HCT116 (cell line): ENCODE data around the gene XYLT1. TPM values are rescaled to one million over a fixed set of nuclear protein-coding genes. Genes with fewer than 3 reads are reported as not detected.

Source experiments
- ATAC-seq: fragments of 200-7000 bp; cut with Tn5 transposase; 2 replicates; pipeline ENCODE4 v1.9.1; 2020; ENCODE audit warnings: mild to moderate bottlenecking, moderate library complexity
- BruUV-seq: library from RNA; stranded (reverse); fragments of 400-500 nt; replicated peaks from 2 replicates; lab custom pipeline; 2021; lab: Mats Ljungman, UMichigan
- CTCF ChIA-PET: fragments of 300-600 bp; sonication (Branson Sonifier 250); formaldehyde crosslinking; loops from one replicate; lab custom pipeline; 2021; ENCODE audit warnings: antibody characterized with exemption; lab: Charles Lee
- POLR2A ChIA-PET: fragments of 300-600, 350-600 bp; sonication (Branson Sonifier 250); formaldehyde crosslinking; loops from one replicate; lab custom pipeline; 2021; ENCODE audit warnings: antibody characterized with exemption; lab: Charles Lee
- RAD21 ChIA-PET, 2 experiments: fragments of 300-600 bp; sonication (Branson Sonifier 250); formaldehyde crosslinking; loops; one replicate each; lab custom pipeline; 2023; ENCODE audit warnings: low total read pairs in 2 of 2; ENCODE audit not compliant: uncharacterized antibody in 2 of 2, unreplicated experiment in 2 of 2, low non-redundant PET in 1 of 2; lab: Charles Lee
- DNase-seq: peaks from one replicate; pipeline ENCODE4 v3.0.0-alpha.2; 2010; ENCODE audit warnings: low read depth, low spot score
- H2AFZ ChIP-seq: fragments of 200-600 bp; shearing (Covaris generic), sonication (generic); 2 replicates; pipeline ENCODE4 v1.6.1; 2017; ENCODE audit warnings: low read depth, mixed run types, mixed read lengths, antibody characterized with exemption, low read length; ENCODE audit not compliant: poor library complexity, severe bottlenecking
- H3K27ac ChIP-seq: 2 replicates; pipeline ENCODE4 v1.5.1; 2012; ENCODE audit warnings: low read depth, low read length
- H3K27me3 ChIP-seq: fragments of 200-600 bp; sonication (generic); 2 replicates; pipeline ENCODE4 v1.6.1; 2016; ENCODE audit warnings: mixed run types, low read length, mixed read lengths; ENCODE audit not compliant: insufficient read depth
- H3K36me3 ChIP-seq, 2 experiments: fragments of 200-500 bp in 1 of 2; fragments of 200-600 bp in 1 of 2; sonication (Bioruptor generic) in 1 of 2; sonication (generic) in 1 of 2; 2 replicates each; pipeline versions ENCODE4 v1.5.1 to v1.6.1; 2014 to 2016; ENCODE audit warnings: low read length in 2 of 2, inconsistent platforms in 1 of 2, mixed read lengths in 1 of 2, mixed run types in 1 of 2; ENCODE audit not compliant: insufficient read depth in 2 of 2, control insufficient read depth in 1 of 2
- H3K4me1 ChIP-seq, 2 experiments: fragments of 200-600 bp in 1 of 2; sonication (generic) in 1 of 2; 2 replicates each; pipeline versions ENCODE4 v1.5.1 to v1.6.1; 2012 to 2017; ENCODE audit warnings: low read length in 2 of 2, inconsistent platforms in 1 of 2, mild to moderate bottlenecking in 1 of 2, mixed read lengths in 1 of 2, mixed run types in 1 of 2, moderate library complexity in 1 of 2; ENCODE audit not compliant: insufficient read depth in 2 of 2, control insufficient read depth in 1 of 2
- H3K4me2 ChIP-seq: fragments of 200-600 bp; sonication (generic); 2 replicates; pipeline ENCODE4 v1.6.1; 2017; ENCODE audit warnings: mixed run types, low read length, mixed read lengths
- H3K4me3 ChIP-seq, 2 experiments: fragments of 200-600 bp in 1 of 2; sonication (generic) in 1 of 2; replicated peaks in 1 of 2; 2 replicates each; pipeline ENCODE4 v1.5.1; 2011 to 2016; ENCODE audit warnings: low read length in 2 of 2, control low read depth in 1 of 2, low read depth in 1 of 2, mild to moderate bottlenecking in 1 of 2, mixed read lengths in 1 of 2, mixed run types in 1 of 2
- H3K79me2 ChIP-seq: fragments of 200-600 bp; sonication (generic); 2 replicates; pipeline ENCODE4 v1.6.1; 2017; ENCODE audit warnings: mild to moderate bottlenecking, mixed run types, low read length, moderate library complexity, mixed read lengths; ENCODE audit not compliant: insufficient read depth
- H3K9ac ChIP-seq: fragments of 200-600 bp; sonication (generic); 2 replicates; pipeline ENCODE4 v1.6.1; 2016; ENCODE audit warnings: low read length, mixed read lengths
- H3K9me2 ChIP-seq: fragments of 200-600 bp; sonication (generic), shearing (Covaris generic); 2 replicates; pipeline ENCODE4 v1.6.1; 2017; ENCODE audit warnings: mixed run types, mild to moderate bottlenecking, moderate library complexity; ENCODE audit not compliant: insufficient read depth
- H3K9me3 ChIP-seq, 2 experiments: fragments of 200-500 bp in 1 of 2; fragments of 200-600 bp in 1 of 2; sonication (Bioruptor generic) in 1 of 2; sonication (generic) in 1 of 2; 2 replicates each; pipeline ENCODE4 v1.6.1; 2014 to 2017; ENCODE audit warnings: low read length in 2 of 2, mixed read lengths in 2 of 2, inconsistent platforms in 1 of 2, low read depth in 1 of 2, mild to moderate bottlenecking in 1 of 2, mixed run types in 1 of 2, moderate library complexity in 1 of 2; ENCODE audit not compliant: control insufficient read depth in 1 of 2, insufficient read depth in 1 of 2
- H4K20me1 ChIP-seq: fragments of 200-600 bp; sonication (generic), shearing (Covaris generic); 2 replicates; pipeline ENCODE4 v1.6.1; 2017; ENCODE audit warnings: mixed run types, mild to moderate bottlenecking, moderate library complexity; ENCODE audit not compliant: insufficient read depth
- ATF3 ChIP-seq: IDR thresholded peaks from 2 replicates; pipeline ENCODE4 v1.6.1; 2012
- CBX3 ChIP-seq: IDR thresholded peaks from 2 replicates; pipeline ENCODE4 v1.6.1; 2012; ENCODE audit warnings: low read depth
- CEBPB ChIP-seq: IDR thresholded peaks from 2 replicates; pipeline ENCODE4 v1.6.1; 2012; ENCODE audit warnings: low read depth
- EGR1 ChIP-seq: IDR thresholded peaks from 2 replicates; pipeline ENCODE4 v1.6.1; 2012; ENCODE audit warnings: low read depth
- EZH2 ChIP-seq: fragments of 200-600 bp; sonication (generic); IDR thresholded peaks from 2 replicates; pipeline ENCODE4 v1.6.1; 2017; ENCODE audit warnings: antibody characterized with exemption, mixed run types
- EZH2phosphoT487 ChIP-seq: fragments of 200-600 bp; IDR thresholded peaks from 2 replicates; pipeline ENCODE4 v1.6.1; 2018; ENCODE audit warnings: antibody characterized with exemption, borderline replicate concordance
- JUND ChIP-seq: IDR thresholded peaks from 2 replicates; pipeline ENCODE4 v1.6.1; 2012
- MAX ChIP-seq: IDR thresholded peaks from 2 replicates; pipeline ENCODE4 v1.6.1; 2012
- POLR2AphosphoS5 ChIP-seq: IDR thresholded peaks from 2 replicates; pipeline ENCODE4 v1.6.1; 2011; ENCODE audit warnings: mild to moderate bottlenecking, low read depth, low read length, moderate library complexity
- SRF ChIP-seq: IDR thresholded peaks from 2 replicates; pipeline ENCODE4 v1.6.1; 2012; ENCODE audit warnings: low read depth
- intact Hi-C: fragments of 100-400 bp; cut with micrococcal nuclease; formaldehyde crosslinking; loops from 2 replicates; pipeline ENCODE4 v1.10.0; 2022
- total RNA-seq: library from RNA; stranded (reverse); gene quantifications from one replicate; pipeline ENCODE4 v1.2.1, GENCODE V29; 2021; ENCODE audit not compliant: unreplicated experiment
- TF ChIP-seq, protein P1 (sequence below), 3 experiments: fragments of 200-600 bp in 1 of 3; sonication (generic) in 1 of 3; IDR thresholded peaks in 2 of 3; conservative IDR thresholded peaks in 1 of 3; 2 replicates each; pipeline ENCODE4 v1.5.1; 2012 to 2017; ENCODE audit warnings: low read depth in 2 of 3, low read length in 2 of 3, antibody characterized with exemption in 1 of 3, borderline replicate concordance in 1 of 3, control low read depth in 1 of 3, mild to moderate bottlenecking in 1 of 3, mixed read lengths in 1 of 3, mixed run types in 1 of 3, moderate library complexity in 1 of 3; ENCODE audit not compliant: insufficient read depth in 1 of 3

Gene XYLT1
- total RNA-seq, 1 experiment from 2014 or later, result 4.5 TPM

GRCh38 chr16:17364319-17365210 is 106.2 kb downstream of the XYLT1 start:
- no peak overlapping the region for H3K4me2 ChIP-seq
- H4K20me1 ChIP-seq, result no peaks in the 10 kb centered on the region
- intact Hi-C loops, result no loop called here
- BruUV-seq, result no TSS peak
- no peak for TF ChIP-seq CEBPB
- no peaks in the 10 kb centered on the region for H3K79me2 ChIP-seq
- ChIA-PET CTCF (no interaction called here), POLR2A (no interaction called here), RAD21 (no interaction called here)
- no peaks in the 10 kb centered on the region for H3K27me3 ChIP-seq
- H2AFZ ChIP-seq, result no peak overlapping the region
- no peaks in the 10 kb centered on the region for H3K9me2 ChIP-seq
- no peak overlapping the region for H3K4me3 ChIP-seq
- H3K36me3 ChIP-seq, result no peaks in the 10 kb centered on the region
- no peak overlapping the region for H3K27ac ChIP-seq
- DNase-seq, result no peak
- peaks cover 3 to 7% of the 10 kb centered on the region in 2 experiments; a peak in 3 of 4 replicates for H3K4me1 ChIP-seq
- no peaks in the 10 kb centered on the region for H3K9me3 ChIP-seq
- no peak for ATAC-seq
- H3K9ac ChIP-seq, result no peak overlapping the region

GRCh38 chr16:17362946-17363345 is 107.8 kb downstream of the XYLT1 start:
- H3K4me1 ChIP-seq, result peaks cover under 1 to 9% of the 10 kb centered on the region in 2 experiments; a peak in 3 of 4 replicates
- H2AFZ ChIP-seq, result no peak overlapping the region
- no peak for TF ChIP-seq MAX
- no peak for TF ChIP-seq EZH2phosphoT487
- no peak for TF ChIP-seq JUND
- TF ChIP-seq, protein P1, sequence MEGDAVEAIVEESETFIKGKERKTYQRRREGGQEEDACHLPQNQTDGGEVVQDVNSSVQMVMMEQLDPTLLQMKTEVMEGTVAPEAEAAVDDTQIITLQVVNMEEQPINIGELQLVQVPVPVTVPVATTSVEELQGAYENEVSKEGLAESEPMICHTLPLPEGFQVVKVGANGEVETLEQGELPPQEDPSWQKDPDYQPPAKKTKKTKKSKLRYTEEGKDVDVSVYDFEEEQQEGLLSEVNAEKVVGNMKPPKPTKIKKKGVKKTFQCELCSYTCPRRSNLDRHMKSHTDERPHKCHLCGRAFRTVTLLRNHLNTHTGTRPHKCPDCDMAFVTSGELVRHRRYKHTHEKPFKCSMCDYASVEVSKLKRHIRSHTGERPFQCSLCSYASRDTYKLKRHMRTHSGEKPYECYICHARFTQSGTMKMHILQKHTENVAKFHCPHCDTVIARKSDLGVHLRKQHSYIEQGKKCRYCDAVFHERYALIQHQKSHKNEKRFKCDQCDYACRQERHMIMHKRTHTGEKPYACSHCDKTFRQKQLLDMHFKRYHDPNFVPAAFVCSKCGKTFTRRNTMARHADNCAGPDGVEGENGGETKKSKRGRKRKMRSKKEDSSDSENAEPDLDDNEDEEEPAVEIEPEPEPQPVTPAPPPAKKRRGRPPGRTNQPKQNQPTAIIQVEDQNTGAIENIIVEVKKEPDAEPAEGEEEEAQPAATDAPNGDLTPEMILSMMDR (IDR thresholded peaks at IDR 0.05 in 2 of 3, conservative IDR thresholded peaks at IDR 0.05 in 1 of 3; ENCODE audit: borderline replicate concordance in 1 of 3, insufficient read depth in 1 of 3, low read depth in 2 of 3, low read length in 2 of 3), result no peak
- TF ChIP-seq ATF3, result no peak
- no peak for TF ChIP-seq POLR2AphosphoS5
- TF ChIP-seq EZH2, result no peak
- TF ChIP-seq SRF, result no peak
- no peak for TF ChIP-seq EGR1
- TF ChIP-seq CBX3, result no peak
- no peaks in the 10 kb centered on the region for H3K79me2 ChIP-seq
- H3K9me2 ChIP-seq, result no peaks in the 10 kb centered on the region
- no TSS peak for BruUV-seq
- ATAC-seq (no peak), DNase-seq (no peak)
- intact Hi-C loops, result no loop called here
- H3K4me3 ChIP-seq, result no peak overlapping the region
- POLR2A ChIA-PET, result no interaction called here
- no peaks in the 10 kb centered on the region for H3K27me3 ChIP-seq
- H3K36me3 ChIP-seq, result no peaks in the 10 kb centered on the region
- no peak overlapping the region for H3K27ac ChIP-seq
- RAD21 ChIA-PET, result no interaction called here
- H3K9ac ChIP-seq, result no peak overlapping the region
- no peaks in the 10 kb centered on the region for H3K9me3 ChIP-seq
- CTCF ChIA-PET, result no interaction called here
- H3K4me2 ChIP-seq, result no peak overlapping the region
- H4K20me1 ChIP-seq, result no peaks in the 10 kb centered on the region
